Measurements from ENCODE around the gene DDA1. TPM values are rescaled to one million over a fixed set of nuclear protein-coding genes. Genes with fewer than 3 reads are reported as not detected.
A peak's percentile ranks its signal among the peaks of the same experiment; 100 is the strongest.

DDA1 gene
- total and polyA plus RNA-seq, 2 of the 13 experiments (the other 11 are each of a cell fraction or from before 2014, with no cell fraction given): 24.5 to 26.0 TPM

- TF ChIP-seq ARID5B (CRISPR knock-in tag; IDR thresholded peaks at IDR 0.05) (no peak), NFIB (CRISPR knock-in tag; IDR thresholded peaks at IDR 0.05; ENCODE audit: borderline replicate concordance) (no peak), ZC3H13 (CRISPR knock-in tag; IDR thresholded peaks at IDR 0.05) (no peak; the same call in 1 of the 2 replicates), U2AF1 (optimal IDR thresholded peaks at IDR 0.05; ENCODE audit: low read depth, low read length) (no peak), ZKSCAN1 (IDR thresholded peaks at IDR 0.05; ENCODE audit: low read length) (no peak), PCBP1 (IDR thresholded peaks at IDR 0.05; ENCODE audit: borderline replicate concordance, low read depth, low read length) (no peak), CSRNP1 (CRISPR knock-in tag; IDR thresholded peaks at IDR 0.05) (no peak), NPAS2 (CRISPR knock-in tag; IDR thresholded peaks at IDR 0.05; ENCODE audit: borderline replicate concordance) (no peak), HNRNPK (IDR thresholded peaks at IDR 0.05; ENCODE audit: low read depth, low read length, poor library complexity, severe bottlenecking) (no peak), NFE2L1 (CRISPR knock-in tag; IDR thresholded peaks at IDR 0.05; ENCODE audit: borderline replicate concordance) (no peak), ZNF3 (CRISPR knock-in tag; IDR thresholded peaks at IDR 0.05) (no peak), ZNF564 (CRISPR knock-in tag; IDR thresholded peaks at IDR 0.05) (peak; percentile 59; the same call in 1 of the 2 replicates), MAX (IDR thresholded peaks at IDR 0.05) (peak; percentile 86), ZBTB7A (CRISPR knock-in tag; IDR thresholded peaks at IDR 0.05) (peak; percentile 60; the same call in 1 of the 2 replicates), FOXP4 (CRISPR knock-in tag; IDR thresholded peaks at IDR 0.05) (peak; percentile 23; the same call in 1 of the 2 replicates), KDM5B (CRISPR knock-in tag; IDR thresholded peaks at IDR 0.05; ENCODE audit: borderline replicate concordance) (peak; percentile 77; the same call in 1 of the 2 replicates), TARDBP (CRISPR knock-in tag; IDR thresholded peaks at IDR 0.05) (peak; percentile 81; the same call in 1 of the 2 replicates), REXO4 (CRISPR knock-in tag; IDR thresholded peaks at IDR 0.05; ENCODE audit: borderline replicate concordance) (no peak)
Observed at GRCh38 chr19:17334414-17335409, 25.3 kb downstream of the DDA1 start, which contains the start of gene ANO8 (continued).
